ENCODE data around the gene CNN2.

DNA sequence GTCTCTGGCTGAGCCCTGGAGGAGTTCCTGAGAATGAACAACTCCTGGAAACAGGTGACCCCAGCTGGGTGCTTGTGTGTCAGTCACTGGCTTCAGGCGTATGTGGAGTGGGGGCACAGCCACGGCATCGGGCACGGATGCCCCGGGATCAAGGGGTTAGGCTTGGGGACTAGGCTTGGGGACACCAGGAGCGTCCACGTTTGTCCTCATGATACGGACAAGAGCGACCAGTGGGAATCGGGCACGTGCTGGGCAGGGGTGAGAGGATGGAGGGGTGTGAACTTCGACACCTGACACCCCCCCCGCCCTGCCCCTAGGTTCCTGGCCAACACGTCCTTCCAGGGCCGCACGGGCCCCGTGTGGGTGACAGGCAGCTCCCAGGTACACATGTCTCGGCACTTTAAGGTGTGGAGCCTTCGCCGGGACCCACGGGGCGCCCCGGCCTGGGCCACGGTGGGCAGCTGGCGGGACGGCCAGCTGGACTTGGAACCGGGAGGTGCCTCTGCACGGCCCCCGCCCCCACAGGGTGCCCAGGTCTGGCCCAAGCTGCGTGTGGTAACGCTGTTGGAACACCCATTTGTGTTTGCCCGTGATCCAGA lies 22.1 kb upstream of the CNN2 start:
- TF ChIP-seq, protein P1, sequence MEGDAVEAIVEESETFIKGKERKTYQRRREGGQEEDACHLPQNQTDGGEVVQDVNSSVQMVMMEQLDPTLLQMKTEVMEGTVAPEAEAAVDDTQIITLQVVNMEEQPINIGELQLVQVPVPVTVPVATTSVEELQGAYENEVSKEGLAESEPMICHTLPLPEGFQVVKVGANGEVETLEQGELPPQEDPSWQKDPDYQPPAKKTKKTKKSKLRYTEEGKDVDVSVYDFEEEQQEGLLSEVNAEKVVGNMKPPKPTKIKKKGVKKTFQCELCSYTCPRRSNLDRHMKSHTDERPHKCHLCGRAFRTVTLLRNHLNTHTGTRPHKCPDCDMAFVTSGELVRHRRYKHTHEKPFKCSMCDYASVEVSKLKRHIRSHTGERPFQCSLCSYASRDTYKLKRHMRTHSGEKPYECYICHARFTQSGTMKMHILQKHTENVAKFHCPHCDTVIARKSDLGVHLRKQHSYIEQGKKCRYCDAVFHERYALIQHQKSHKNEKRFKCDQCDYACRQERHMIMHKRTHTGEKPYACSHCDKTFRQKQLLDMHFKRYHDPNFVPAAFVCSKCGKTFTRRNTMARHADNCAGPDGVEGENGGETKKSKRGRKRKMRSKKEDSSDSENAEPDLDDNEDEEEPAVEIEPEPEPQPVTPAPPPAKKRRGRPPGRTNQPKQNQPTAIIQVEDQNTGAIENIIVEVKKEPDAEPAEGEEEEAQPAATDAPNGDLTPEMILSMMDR (IDR thresholded peaks at IDR 0.05), result no peak
- no peak for TF ChIP-seq POLR2A (IDR thresholded peaks at IDR 0.05)
